Activated CD8-positive, alpha-beta T cell treated with anti-CD3 and anti-CD28 coated beads for 36 hours (primary cell): ENCODE measurements around the gene SLC24A3. TPM values are rescaled to one million over a fixed set of nuclear protein-coding genes. Genes with fewer than 3 reads are reported as not detected.

ENCODE experiments used
- ATAC-seq: fragments of 200-7000 bp; cut with Tn5 transposase; one replicate; pipeline ENCODE4 v1.10.0; 2021; ENCODE audit warnings: mild to moderate bottlenecking, moderate library complexity
- CTCF ChIA-PET: fragments of 350-600 bp; sonication (Branson Sonifier 250); formaldehyde crosslinking; loops from one replicate; lab custom pipeline; 2021; ENCODE audit warnings: antibody characterized with exemption; lab: Charles Lee
- POLR2A ChIA-PET: fragments of 350-600 bp; sonication (Branson Sonifier 250); formaldehyde crosslinking; loops from one replicate; lab custom pipeline; 2021; ENCODE audit warnings: antibody characterized with exemption; lab: Charles Lee
- DNase-seq: peaks from one replicate; pipeline ENCODE4 v3.0.0-alpha.2; 2020
- H3K27ac Mint-ChIP-seq: one replicate; pipeline ENCODE4 v1.8.0; 2021; ENCODE audit warnings: mild to moderate bottlenecking, mixed read lengths
- H3K27me3 Mint-ChIP-seq: one replicate; pipeline ENCODE4 v1.8.0; 2021; ENCODE audit warnings: mixed read lengths
- H3K36me3 Mint-ChIP-seq: one replicate; pipeline ENCODE4 v1.8.0; 2021; ENCODE audit warnings: low read depth, mixed read lengths
- H3K4me1 Mint-ChIP-seq: one replicate; pipeline ENCODE4 v1.8.0; 2021; ENCODE audit warnings: low read depth, mixed read lengths
- H3K4me3 Mint-ChIP-seq: one replicate; pipeline ENCODE4 v1.8.0; 2021; ENCODE audit warnings: mild to moderate bottlenecking, moderate library complexity, mixed read lengths
- H3K9me3 Mint-ChIP-seq: one replicate; pipeline ENCODE4 v1.8.0; 2021; ENCODE audit warnings: mixed read lengths
- CTCF ChIP-seq: fragments of 200-600 bp; IDR thresholded peaks from one replicate; pipeline ENCODE4 v1.8.0; 2022; ENCODE audit warnings: antibody characterized with exemption, mild to moderate bottlenecking
- intact Hi-C: fragments of 100-400 bp; cut with micrococcal nuclease; formaldehyde crosslinking; loops from one replicate; pipeline ENCODE4 v1.10.0; 2022
- total RNA-seq, 2 experiments: library from RNA; stranded (reverse); gene quantifications; one replicate each; pipeline ENCODE4 v1.2.3, GENCODE V29; 2021

SLC24A3 gene
- total RNA-seq, 2 experiments from 2014 or later, result not detected

- ChIA-PET CTCF (no interaction called here), POLR2A (no interaction called here)
- no peaks in the 10 kb centered on the region for H3K36me3 Mint-ChIP-seq
- no peak overlapping the region for H3K27ac Mint-ChIP-seq
- H3K4me1 Mint-ChIP-seq, result no peaks in the 10 kb centered on the region
- no peak overlapping the region for H3K4me3 Mint-ChIP-seq
- intact Hi-C loops, result no loop called here
- no peak for DNase-seq
- no peak for TF ChIP-seq CTCF
- H3K9me3 Mint-ChIP-seq, result no peaks in the 10 kb centered on the region
- no peak for ATAC-seq
- H3K27me3 Mint-ChIP-seq, result peaks cover 3% of the 10 kb centered on the region
These were observed 56.0 kb downstream of the SLC24A3 start for GRCh38 chr20:19268426-19268825.

- Mint-ChIP-seq H3K27ac (no peak overlapping the region), H3K9me3 (no peaks in the 10 kb centered on the region), H3K27me3 (peaks cover 3% of the 10 kb centered on the region), H3K4me1 (no peaks in the 10 kb centered on the region), H3K4me3 (no peak overlapping the region), H3K36me3 (no peaks in the 10 kb centered on the region)
- CTCF ChIA-PET, result no interaction called here
- no peak for TF ChIP-seq CTCF
- ATAC-seq (no peak), DNase-seq (no peak)
- POLR2A ChIA-PET, result no interaction called here
- intact Hi-C loops, result no loop called here
These were observed 57.4 kb downstream of the SLC24A3 start for GRCh38 chr20:19269737-19270340.

- H3K27me3 Mint-ChIP-seq, result peaks cover 3% of the 10 kb centered on the region
- no peak for DNase-seq
- H3K4me1 Mint-ChIP-seq, result no peaks in the 10 kb centered on the region
- ChIA-PET CTCF (interaction anchor here (0.7 kb wide), 1 partner anchor 390 kb away, joined by 3 read pairs; no protein-coding TSS in a partner anchor), POLR2A (no interaction called here)
- no peak overlapping the region for H3K27ac Mint-ChIP-seq
- intact Hi-C loops, result no loop called here
- no peak overlapping the region for H3K4me3 Mint-ChIP-seq
- no peak for TF ChIP-seq CTCF
- ATAC-seq, result no peak
- H3K9me3 Mint-ChIP-seq, result no peaks in the 10 kb centered on the region
- no peaks in the 10 kb centered on the region for H3K36me3 Mint-ChIP-seq
These were observed 59.6 kb downstream of the SLC24A3 start for GRCh38 chr20:19271879-19272651.

GRCh38 chr20:19272976-19273654, 60.7 kb downstream of the SLC24A3 start:
- intact Hi-C loops, result no loop called here
- Mint-ChIP-seq H3K36me3 (no peaks in the 10 kb centered on the region), H3K27me3 (peaks cover 3% of the 10 kb centered on the region), H3K4me3 (no peak overlapping the region), H3K9me3 (no peaks in the 10 kb centered on the region), H3K4me1 (no peaks in the 10 kb centered on the region), H3K27ac (no peak overlapping the region)
- CTCF ChIA-PET, result interaction anchor here (0.7 kb wide), 1 partner anchor 389 kb away, joined by 3 read pairs; no protein-coding TSS in a partner anchor
- DNase-seq, result no peak
- no peak for ATAC-seq
- TF ChIP-seq CTCF, result no peak
- POLR2A ChIA-PET, result no interaction called here

GRCh38 chr20:19274001-19274400, 61.6 kb downstream of the SLC24A3 start:
- intact Hi-C loops, result no loop called here
- DNase-seq (no peak), ATAC-seq (no peak)
- H3K36me3 Mint-ChIP-seq, result no peaks in the 10 kb centered on the region
- POLR2A ChIA-PET, result no interaction called here
- no peak for TF ChIP-seq CTCF
- H3K4me1 Mint-ChIP-seq, result no peaks in the 10 kb centered on the region
- H3K9me3 Mint-ChIP-seq, result no peaks in the 10 kb centered on the region
- H3K4me3 Mint-ChIP-seq, result no peak overlapping the region
- CTCF ChIA-PET, result no interaction called here
- no peaks in the 10 kb centered on the region for H3K27me3 Mint-ChIP-seq
- H3K27ac Mint-ChIP-seq, result no peak overlapping the region
